Coronary artery (tissue), 2 donors: ENCODE measurements around the gene MFRP.
A peak's percentile ranks its signal among the peaks of the same experiment; 100 is the strongest.

Source experiments
- DNase-seq: peaks from one replicate; pipeline ENCODE4 v3.0.0-alpha.2; 2017; ENCODE audit warnings: low spot score
- H3K27ac ChIP-seq, 2 donors: fragments of 200-600 bp; sonication (generic); one replicate each; pipeline ENCODE4 v1.5.1; 2016 to 2019
- H3K4me3 ChIP-seq: fragments of 200-600 bp; sonication (generic); 2 replicates; pipeline ENCODE4 v1.5.1; 2016; ENCODE audit warnings: mild to moderate bottlenecking, moderate library complexity
- TF ChIP-seq, protein P1 (sequence below): fragments of 200-600 bp; sonication (generic); IDR thresholded peaks from one replicate; pipeline ENCODE4 v1.5.1; 2019; ENCODE audit warnings: antibody characterized with exemption

Gene MFRP

DNA sequence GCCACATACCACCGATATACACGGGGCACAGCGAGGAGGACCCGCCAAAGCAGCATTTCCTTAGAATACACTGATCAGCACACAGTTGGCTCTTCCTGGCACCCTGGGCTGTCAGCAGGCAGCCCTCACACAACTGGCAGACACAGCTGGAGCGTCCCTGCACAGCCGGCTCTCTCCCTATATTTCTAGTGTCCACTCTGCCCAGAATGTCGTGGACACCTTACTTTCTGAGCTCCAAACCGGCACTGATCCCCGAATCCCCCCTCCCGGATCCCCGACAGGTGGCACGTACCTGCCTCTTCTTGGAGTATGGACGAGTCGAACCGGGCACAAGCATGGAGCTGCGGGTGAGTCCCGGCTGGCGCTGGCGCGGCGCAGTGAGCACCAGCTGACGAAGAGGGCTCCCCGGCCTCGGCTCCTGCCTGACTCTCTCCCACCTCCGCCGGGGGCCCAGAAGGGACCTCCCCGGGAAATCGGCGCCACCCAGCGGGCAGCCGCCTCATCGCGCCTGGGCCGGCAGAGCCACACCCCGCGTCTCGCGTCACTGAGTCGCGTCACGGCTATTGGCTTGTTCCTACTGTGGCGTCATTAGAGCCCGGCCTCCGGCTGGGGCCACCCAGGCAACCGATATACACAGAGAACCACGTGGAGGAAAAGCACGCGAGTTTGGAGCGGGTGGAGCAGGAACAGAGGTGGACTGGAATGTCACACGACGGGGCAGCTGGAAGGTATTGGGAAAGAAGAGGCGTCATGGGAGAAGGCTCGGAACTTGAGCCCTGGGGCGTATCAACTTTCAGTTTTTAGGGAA is 34.9 kb upstream of the MFRP start, which contains the start of gene USP2:
USP2 (minus strand) TSS at position 510 of the 808 bp plus-strand sequence. CDS start 8,210 bp downstream, outside the sequence.
- Histone ChIP-seq H3K27ac (peak within 1 kb of the TSS; percentile 38 to 51), H3K4me3 (peak within 1 kb of the TSS; percentile 73)
- TF ChIP-seq, protein P1, sequence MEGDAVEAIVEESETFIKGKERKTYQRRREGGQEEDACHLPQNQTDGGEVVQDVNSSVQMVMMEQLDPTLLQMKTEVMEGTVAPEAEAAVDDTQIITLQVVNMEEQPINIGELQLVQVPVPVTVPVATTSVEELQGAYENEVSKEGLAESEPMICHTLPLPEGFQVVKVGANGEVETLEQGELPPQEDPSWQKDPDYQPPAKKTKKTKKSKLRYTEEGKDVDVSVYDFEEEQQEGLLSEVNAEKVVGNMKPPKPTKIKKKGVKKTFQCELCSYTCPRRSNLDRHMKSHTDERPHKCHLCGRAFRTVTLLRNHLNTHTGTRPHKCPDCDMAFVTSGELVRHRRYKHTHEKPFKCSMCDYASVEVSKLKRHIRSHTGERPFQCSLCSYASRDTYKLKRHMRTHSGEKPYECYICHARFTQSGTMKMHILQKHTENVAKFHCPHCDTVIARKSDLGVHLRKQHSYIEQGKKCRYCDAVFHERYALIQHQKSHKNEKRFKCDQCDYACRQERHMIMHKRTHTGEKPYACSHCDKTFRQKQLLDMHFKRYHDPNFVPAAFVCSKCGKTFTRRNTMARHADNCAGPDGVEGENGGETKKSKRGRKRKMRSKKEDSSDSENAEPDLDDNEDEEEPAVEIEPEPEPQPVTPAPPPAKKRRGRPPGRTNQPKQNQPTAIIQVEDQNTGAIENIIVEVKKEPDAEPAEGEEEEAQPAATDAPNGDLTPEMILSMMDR = peak; percentile 76
- DNase-seq = peak; percentile 98

- TF ChIP-seq, protein P1 = no peak
- no peak for DNase-seq
- peak overlapping the region; percentile 73 for H3K4me3 ChIP-seq
- H3K27ac ChIP-seq = peak overlapping the region in 1 of 2 donors; percentile 51
These were observed 34.3 kb upstream of the MFRP start for GRCh38 chr11:119380827-119381180.

GRCh38 chr11:119380160-119380826 is 33.8 kb upstream of the MFRP start:
- no peak for DNase-seq
- TF ChIP-seq, protein P1 = no peak
- Histone ChIP-seq H3K27ac (no peak overlapping the region), H3K4me3 (no peak overlapping the region)

- H3K4me3 ChIP-seq = no peak overlapping the region
These were observed 32.5 kb upstream of the MFRP start for GRCh38 chr11:119378851-119379465.

GRCh38 chr11:119377961-119378667 is 31.6 kb upstream of the MFRP start:
- Histone ChIP-seq H3K27ac (no peak overlapping the region), H3K4me3 (no peak overlapping the region)
- TF ChIP-seq, protein P1 = no peak
- no peak for DNase-seq

More at GRCh38 chr11:119378851-119379465, 32.5 kb upstream of the MFRP start:
- TF ChIP-seq, protein P1 = no peak
- no peak for DNase-seq
- H3K27ac ChIP-seq = no peak overlapping the region

DNA sequence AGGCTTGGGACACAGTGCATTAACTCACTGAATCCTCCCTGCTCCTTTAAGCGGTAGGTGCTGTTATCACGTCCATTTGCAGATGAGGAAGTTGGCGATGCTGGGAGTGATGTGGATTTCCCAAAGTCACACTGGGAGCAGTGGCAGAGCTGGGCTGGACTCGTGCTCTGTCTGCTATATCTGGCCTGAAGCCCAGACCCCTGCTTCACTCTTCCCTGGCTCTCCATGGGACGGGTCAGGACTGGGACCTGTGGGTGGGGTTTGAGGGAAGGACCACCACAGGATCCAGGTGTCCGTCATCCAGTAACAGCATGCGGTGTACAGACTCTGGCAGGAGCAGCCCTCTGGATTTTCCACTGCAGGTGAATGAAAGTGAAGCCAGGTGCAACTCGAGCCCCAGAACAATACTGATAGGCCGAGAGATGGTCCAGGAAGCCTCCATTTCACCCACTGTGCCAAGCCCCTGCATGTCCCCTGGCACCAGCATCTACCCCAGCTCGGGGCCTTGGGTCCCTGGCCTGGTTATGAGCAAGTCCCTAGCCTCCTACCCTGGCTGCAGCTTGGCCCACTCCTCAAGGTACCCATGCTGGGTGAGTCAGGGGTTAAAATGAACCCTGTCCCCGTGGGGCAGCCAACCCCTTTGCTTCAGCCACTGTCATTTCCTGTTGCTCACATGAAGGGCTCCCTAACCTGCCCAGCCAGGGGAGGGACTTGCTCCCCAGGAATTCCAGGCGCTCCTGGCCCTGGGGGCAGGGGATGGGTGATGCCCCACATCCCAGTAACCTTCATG is 30.8 kb upstream of the MFRP start:
- Histone ChIP-seq H3K27ac (peak overlapping the region in 1 of 2 donors; percentile 18), H3K4me3 (no peak overlapping the region)
- TF ChIP-seq, protein P1 = no peak
- no peak for DNase-seq
